HCT116 (cell line): ENCODE measurements around the gene CAB39L.

Experiments
- ATF3 ChIP-seq: IDR thresholded peaks from 2 replicates; pipeline ENCODE4 v1.6.1; 2012
- CTCF ChIP-seq, 3 experiments: fragments of 200-600 bp in 1 of 3; sonication (generic) in 1 of 3; IDR thresholded peaks in 2 of 3; conservative IDR thresholded peaks in 1 of 3; 2 replicates each; pipeline ENCODE4 v1.5.1; 2012 to 2017; ENCODE audit warnings: low read depth in 2 of 3, low read length in 2 of 3, antibody characterized with exemption in 1 of 3, borderline replicate concordance in 1 of 3, control low read depth in 1 of 3, mild to moderate bottlenecking in 1 of 3, mixed read lengths in 1 of 3, mixed run types in 1 of 3, moderate library complexity in 1 of 3; ENCODE audit not compliant: insufficient read depth in 1 of 3
- EGR1 ChIP-seq: IDR thresholded peaks from 2 replicates; pipeline ENCODE4 v1.6.1; 2012; ENCODE audit warnings: low read depth
- EZH2 ChIP-seq: fragments of 200-600 bp; sonication (generic); IDR thresholded peaks from 2 replicates; pipeline ENCODE4 v1.6.1; 2017; ENCODE audit warnings: antibody characterized with exemption, mixed run types
- EZH2phosphoT487 ChIP-seq: fragments of 200-600 bp; IDR thresholded peaks from 2 replicates; pipeline ENCODE4 v1.6.1; 2018; ENCODE audit warnings: antibody characterized with exemption, borderline replicate concordance
- POLR2A ChIP-seq: IDR thresholded peaks from 2 replicates; pipeline ENCODE4 v1.7.0; 2011; ENCODE audit warnings: borderline replicate concordance; ENCODE audit not compliant: insufficient read depth, insufficient read length; ENCODE audit errors: extremely low read depth
- POLR2AphosphoS5 ChIP-seq: IDR thresholded peaks from 2 replicates; pipeline ENCODE4 v1.6.1; 2011; ENCODE audit warnings: mild to moderate bottlenecking, low read depth, low read length, moderate library complexity
- RAD21 ChIP-seq: IDR thresholded peaks from 2 replicates; pipeline ENCODE4 v1.6.1; 2012; ENCODE audit warnings: low read depth, mild to moderate bottlenecking
- REST ChIP-seq: IDR thresholded peaks from 2 replicates; pipeline ENCODE4 v1.6.1; 2012; ENCODE audit warnings: low read depth
- SP1 ChIP-seq: IDR thresholded peaks from 2 replicates; pipeline ENCODE4 v1.6.1; 2012; ENCODE audit warnings: low read depth
- TCF7L2 ChIP-seq: IDR thresholded peaks from 2 replicates; pipeline ENCODE4 v1.7.0; 2011; ENCODE audit warnings: borderline replicate concordance, inconsistent platforms; ENCODE audit not compliant: insufficient read depth, insufficient read length; ENCODE audit errors: extremely low read depth
- ZFX ChIP-seq: fragments of 450-650 bp; IDR thresholded peaks from 2 replicates; pipeline ENCODE4 v1.6.1; 2017
- TF ChIP-seq, protein P1 (sequence below): IDR thresholded peaks from 2 replicates; pipeline ENCODE4 v1.6.1; 2011; ENCODE audit warnings: mild to moderate bottlenecking, low read length, moderate library complexity; ENCODE audit not compliant: insufficient replicate concordance; ENCODE audit errors: extremely low read depth

DNA sequence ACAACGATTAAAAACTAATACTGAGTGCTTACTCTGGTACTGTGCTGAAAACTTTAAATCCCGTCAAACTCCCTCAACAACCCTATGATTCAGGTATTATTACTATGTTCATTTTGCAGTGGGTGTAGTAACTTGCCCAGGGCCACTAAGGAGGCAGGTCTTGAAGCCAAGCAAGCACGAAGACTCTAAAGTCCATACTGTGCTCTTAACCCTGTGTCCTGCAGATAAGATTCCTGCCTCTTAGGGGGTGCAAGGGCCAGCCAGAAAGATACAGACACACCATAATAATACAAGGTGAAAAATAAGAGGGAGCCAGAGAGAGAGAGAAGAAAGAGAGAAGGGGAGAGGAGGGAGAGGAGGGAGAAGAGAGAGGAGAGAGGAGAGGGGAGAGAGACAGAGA lies 100.6 kb downstream of the CAB39L start:
- no peak for TF ChIP-seq CTCF (IDR thresholded peaks at IDR 0.05 in 2 of 3, conservative IDR thresholded peaks at IDR 0.05 in 1 of 3; ENCODE audit: borderline replicate concordance in 1 of 3, insufficient read depth in 1 of 3, low read depth in 2 of 3, low read length in 2 of 3)
- TF ChIP-seq SP1 = no peak
- TF ChIP-seq POLR2A = no peak
- TF ChIP-seq EZH2 = no peak
- no peak for TF ChIP-seq EZH2phosphoT487
- no peak for TF ChIP-seq POLR2AphosphoS5
- no peak for TF ChIP-seq TCF7L2
- TF ChIP-seq, protein P1, sequence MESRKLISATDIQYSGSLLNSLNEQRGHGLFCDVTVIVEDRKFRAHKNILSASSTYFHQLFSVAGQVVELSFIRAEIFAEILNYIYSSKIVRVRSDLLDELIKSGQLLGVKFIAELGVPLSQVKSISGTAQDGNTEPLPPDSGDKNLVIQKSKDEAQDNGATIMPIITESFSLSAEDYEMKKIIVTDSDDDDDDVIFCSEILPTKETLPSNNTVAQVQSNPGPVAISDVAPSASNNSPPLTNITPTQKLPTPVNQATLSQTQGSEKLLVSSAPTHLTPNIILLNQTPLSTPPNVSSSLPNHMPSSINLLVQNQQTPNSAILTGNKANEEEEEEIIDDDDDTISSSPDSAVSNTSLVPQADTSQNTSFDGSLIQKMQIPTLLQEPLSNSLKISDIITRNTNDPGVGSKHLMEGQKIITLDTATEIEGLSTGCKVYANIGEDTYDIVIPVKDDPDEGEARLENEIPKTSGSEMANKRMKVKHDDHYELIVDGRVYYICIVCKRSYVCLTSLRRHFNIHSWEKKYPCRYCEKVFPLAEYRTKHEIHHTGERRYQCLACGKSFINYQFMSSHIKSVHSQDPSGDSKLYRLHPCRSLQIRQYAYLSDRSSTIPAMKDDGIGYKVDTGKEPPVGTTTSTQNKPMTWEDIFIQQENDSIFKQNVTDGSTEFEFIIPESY = no peak
- no peak for TF ChIP-seq ATF3
- no peak for TF ChIP-seq EGR1
- TF ChIP-seq REST = no peak
- TF ChIP-seq ZFX = no peak
- TF ChIP-seq RAD21 = no peak
